Parathyroid adenoma (tissue), 2 donors: ENCODE measurements around the gene CHRD.

Experiments
- H2AFZ ChIP-seq: fragments of 300-600 bp; sonication (generic); one replicate; pipeline ENCODE4 v1.7.0; 2017; ENCODE audit warnings: antibody characterized with exemption, mild to moderate bottlenecking
- H3K27ac ChIP-seq: fragments of 300-600 bp; sonication (generic); one replicate; pipeline ENCODE4 v1.7.0; 2017
- H3K27me3 ChIP-seq: fragments of 300-600 bp; sonication (generic); one replicate; pipeline ENCODE4 v1.7.0; 2017; ENCODE audit warnings: low read length; ENCODE audit not compliant: control insufficient read depth, insufficient read depth
- H3K36me3 ChIP-seq: fragments of 300-600 bp; sonication (generic); one replicate; pipeline ENCODE4 v1.7.0; 2017; ENCODE audit warnings: low read length; ENCODE audit not compliant: control insufficient read depth, insufficient read depth
- H3K4me1 ChIP-seq: fragments of 300-600 bp; sonication (generic); one replicate; pipeline ENCODE4 v1.7.0; 2017; ENCODE audit warnings: control low read depth
- H3K4me2 ChIP-seq: fragments of 300-600 bp; sonication (generic); one replicate; pipeline ENCODE4 v1.7.0; 2017; ENCODE audit warnings: low read length
- H3K4me3 ChIP-seq: fragments of 300-600 bp; sonication (generic); one replicate; pipeline ENCODE4 v1.7.0; 2017; ENCODE audit warnings: low read depth, low read length
- H3K79me2 ChIP-seq: fragments of 300-600 bp; sonication (generic); one replicate; pipeline ENCODE4 v1.7.0; 2017; ENCODE audit warnings: control low read depth
- H3K9ac ChIP-seq: fragments of 300-600 bp; sonication (generic); one replicate; pipeline ENCODE4 v1.7.0; 2017; ENCODE audit warnings: mild to moderate bottlenecking
- H3K9me3 ChIP-seq: fragments of 300-600 bp; sonication (generic); one replicate; pipeline ENCODE4 v1.7.0; 2017; ENCODE audit warnings: low read length; ENCODE audit not compliant: control insufficient read depth
- TF ChIP-seq, protein P1 (sequence below): fragments of 300-600 bp; sonication (generic); IDR thresholded peaks from one replicate; pipeline ENCODE4 v1.7.0; 2017; ENCODE audit warnings: antibody characterized with exemption, mild to moderate bottlenecking
- donor health status: primary hyperparathyroidism.

Gene CHRD

DNA sequence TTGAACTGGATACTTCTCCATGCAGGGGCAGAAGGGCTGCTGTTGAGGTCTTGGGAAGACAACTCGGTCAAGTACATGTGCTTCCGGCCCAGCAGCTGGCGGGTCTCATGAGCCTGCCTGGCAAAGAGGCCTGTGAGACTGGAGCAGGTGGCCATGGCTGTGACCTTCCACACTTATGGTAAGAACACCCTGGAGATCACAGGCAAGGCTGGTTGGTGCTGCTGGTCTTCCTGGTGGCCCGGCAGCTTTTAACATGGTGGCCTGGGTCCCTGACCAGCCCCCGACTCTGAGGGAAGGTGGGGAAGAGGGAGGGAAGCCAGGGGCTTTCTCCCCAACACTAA, 15.4 kb downstream of the CHRD start:
- Histone ChIP-seq H3K4me1 (no peaks in the 10 kb centered on the region), H3K27me3 (no peaks in the 10 kb centered on the region), H3K79me2 (no peaks in the 10 kb centered on the region), H3K9me3 (no peaks in the 10 kb centered on the region), H3K36me3 (no peaks in the 10 kb centered on the region), H3K4me2 (no peak overlapping the region), H3K4me3 (no peak overlapping the region), H3K27ac (no peak overlapping the region), H2AFZ (no peak overlapping the region), H3K9ac (no peak overlapping the region)
- TF ChIP-seq, protein P1, sequence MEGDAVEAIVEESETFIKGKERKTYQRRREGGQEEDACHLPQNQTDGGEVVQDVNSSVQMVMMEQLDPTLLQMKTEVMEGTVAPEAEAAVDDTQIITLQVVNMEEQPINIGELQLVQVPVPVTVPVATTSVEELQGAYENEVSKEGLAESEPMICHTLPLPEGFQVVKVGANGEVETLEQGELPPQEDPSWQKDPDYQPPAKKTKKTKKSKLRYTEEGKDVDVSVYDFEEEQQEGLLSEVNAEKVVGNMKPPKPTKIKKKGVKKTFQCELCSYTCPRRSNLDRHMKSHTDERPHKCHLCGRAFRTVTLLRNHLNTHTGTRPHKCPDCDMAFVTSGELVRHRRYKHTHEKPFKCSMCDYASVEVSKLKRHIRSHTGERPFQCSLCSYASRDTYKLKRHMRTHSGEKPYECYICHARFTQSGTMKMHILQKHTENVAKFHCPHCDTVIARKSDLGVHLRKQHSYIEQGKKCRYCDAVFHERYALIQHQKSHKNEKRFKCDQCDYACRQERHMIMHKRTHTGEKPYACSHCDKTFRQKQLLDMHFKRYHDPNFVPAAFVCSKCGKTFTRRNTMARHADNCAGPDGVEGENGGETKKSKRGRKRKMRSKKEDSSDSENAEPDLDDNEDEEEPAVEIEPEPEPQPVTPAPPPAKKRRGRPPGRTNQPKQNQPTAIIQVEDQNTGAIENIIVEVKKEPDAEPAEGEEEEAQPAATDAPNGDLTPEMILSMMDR = no peak

DNA sequence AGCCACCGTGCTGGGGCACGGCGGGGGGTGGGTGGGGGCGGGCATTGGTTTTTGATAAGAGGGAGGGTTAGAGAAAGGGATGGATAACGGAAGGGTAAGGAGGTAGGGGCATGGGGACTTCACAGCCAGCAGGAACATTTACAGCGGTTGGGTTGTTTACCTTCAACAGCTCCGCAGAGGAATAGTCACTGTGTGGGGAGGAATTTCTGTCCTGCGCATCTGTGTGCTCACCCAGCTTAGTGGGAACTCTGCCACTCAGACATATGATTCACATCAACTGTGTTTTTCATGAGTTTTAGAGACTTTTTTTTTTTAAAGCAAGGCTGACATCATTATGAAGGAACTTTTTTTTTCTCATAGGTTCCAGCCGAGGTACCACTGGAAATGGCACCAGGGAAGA, 19.6 kb downstream of the CHRD start:
- Histone ChIP-seq H3K27me3 (no peaks in the 10 kb centered on the region), H3K9ac (no peak overlapping the region), H3K4me2 (no peak overlapping the region), H3K9me3 (no peaks in the 10 kb centered on the region), H3K4me1 (no peaks in the 10 kb centered on the region), H3K27ac (no peak overlapping the region), H3K36me3 (no peaks in the 10 kb centered on the region), H3K79me2 (no peaks in the 10 kb centered on the region), H2AFZ (no peak overlapping the region), H3K4me3 (no peak overlapping the region)
- TF ChIP-seq, protein P1 = no peak

DNA sequence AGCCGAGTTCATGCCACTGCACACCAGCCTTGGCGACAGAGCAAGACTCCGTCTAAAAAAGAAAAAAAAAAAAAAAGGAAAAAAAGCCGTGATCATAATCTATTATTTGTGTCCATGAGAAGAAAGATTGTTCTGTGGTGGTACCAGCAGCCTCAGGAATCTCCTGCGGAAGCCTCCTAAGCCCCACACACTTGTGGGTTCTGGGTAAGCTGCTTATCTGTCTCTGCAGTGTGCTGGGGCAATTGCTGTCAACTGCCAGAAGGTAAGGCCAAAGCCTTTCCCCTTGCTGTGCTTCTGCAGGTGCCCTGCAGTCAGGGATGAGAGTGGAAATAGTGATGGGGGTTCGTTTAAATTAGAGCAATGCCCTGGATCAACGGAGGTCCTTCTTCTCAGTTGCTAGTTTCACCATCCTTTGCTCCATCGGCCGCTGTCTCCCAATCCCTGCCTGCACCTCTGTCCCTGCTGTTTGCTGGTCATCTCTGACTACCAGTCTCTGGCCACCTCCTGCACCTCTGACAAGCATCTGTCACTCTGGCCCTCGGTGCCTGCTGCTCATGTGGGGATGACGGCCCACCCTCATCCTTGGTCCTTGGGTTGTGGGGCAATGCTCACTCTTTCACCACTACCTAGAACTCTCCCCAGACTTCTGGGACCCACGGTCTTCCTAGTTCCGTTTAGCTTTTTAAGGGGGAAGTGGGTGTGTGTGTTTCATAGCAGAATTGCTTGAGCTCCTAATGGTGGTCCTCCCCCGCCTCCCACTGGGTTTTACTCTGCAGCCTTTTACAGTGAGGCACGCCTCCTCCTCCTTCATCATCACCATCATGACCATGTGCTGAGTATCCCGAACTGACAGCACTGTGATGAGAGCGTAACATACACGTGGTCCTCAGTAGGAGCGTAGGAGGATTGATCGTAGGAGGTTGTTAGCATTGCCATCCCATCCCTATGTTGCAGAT, 25.5 kb downstream of the CHRD start:
- H3K27ac ChIP-seq = no peak overlapping the region
- no peaks in the 10 kb centered on the region for H3K79me2 ChIP-seq
- no peak overlapping the region for H2AFZ ChIP-seq
- TF ChIP-seq, protein P1 = no peak
- H3K9me3 ChIP-seq = no peaks in the 10 kb centered on the region
- H3K9ac ChIP-seq = no peak overlapping the region
- H3K36me3 ChIP-seq = no peaks in the 10 kb centered on the region
- H3K4me3 ChIP-seq = no peak overlapping the region
- no peaks in the 10 kb centered on the region for H3K27me3 ChIP-seq
- H3K4me1 ChIP-seq = no peaks in the 10 kb centered on the region
- H3K4me2 ChIP-seq = no peak overlapping the region

DNA sequence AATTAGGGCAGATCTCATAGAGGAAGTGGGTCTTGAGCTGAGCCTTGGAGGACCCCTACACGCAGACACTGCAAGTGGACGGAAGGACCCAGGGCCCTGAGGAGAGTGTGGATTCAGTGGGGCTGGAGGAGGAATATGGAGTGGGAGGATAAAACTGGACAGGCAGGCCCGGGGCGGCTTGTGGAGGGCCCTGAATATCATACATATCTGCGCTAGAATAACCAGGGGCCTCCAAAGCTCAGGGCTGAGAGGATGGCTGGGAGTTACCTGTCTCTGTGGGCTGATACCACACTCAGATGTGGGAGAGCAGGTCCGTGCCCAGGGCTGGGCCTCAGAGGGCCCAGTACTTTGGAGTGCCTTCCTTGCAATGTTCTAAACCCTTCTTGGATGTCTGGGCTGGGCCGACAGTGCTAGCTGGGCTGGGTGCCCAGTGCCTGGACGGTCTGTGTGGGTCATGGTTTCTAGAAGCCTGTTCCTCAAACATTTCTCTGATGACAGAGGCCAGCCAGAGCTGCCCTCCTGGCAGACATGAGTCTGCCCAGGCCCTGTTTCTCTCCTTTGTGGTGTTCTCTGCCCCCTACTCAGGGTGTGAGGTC, 29.6 kb downstream of the CHRD start:
- Histone ChIP-seq H3K36me3 (no peaks in the 10 kb centered on the region), H3K4me1 (no peaks in the 10 kb centered on the region), H3K4me2 (no peak overlapping the region), H3K9ac (no peak overlapping the region), H3K4me3 (no peak overlapping the region), H3K27ac (no peak overlapping the region), H3K27me3 (no peaks in the 10 kb centered on the region), H3K79me2 (no peaks in the 10 kb centered on the region), H3K9me3 (no peaks in the 10 kb centered on the region), H2AFZ (no peak overlapping the region)
- TF ChIP-seq, protein P1 = no peak
